Colonic mucosa (tissue), 4 donors: ENCODE measurements around the gene NEFH. TPM values are rescaled to one million over a fixed set of nuclear protein-coding genes. Genes with fewer than 3 reads are reported as not detected.
A peak's percentile ranks its signal among the peaks of the same experiment; 100 is the strongest.

Experiments used
- DNase-seq: peaks from one replicate; pipeline ENCODE4 v3.0.0-alpha.2; 2020
- H3K27ac ChIP-seq: fragments of 200-600 bp; one replicate; pipeline ENCODE4 v1.8.0; 2021
- H3K27me3 ChIP-seq: fragments of 200-600 bp; one replicate; pipeline ENCODE4 v1.8.0; 2021
- H3K36me3 ChIP-seq: fragments of 200-600 bp; one replicate; pipeline ENCODE4 v1.8.0; 2021
- H3K4me1 ChIP-seq: fragments of 200-600 bp; one replicate; pipeline ENCODE4 v1.8.0; 2021; ENCODE audit warnings: mild to moderate bottlenecking
- H3K4me3 ChIP-seq: fragments of 200-600 bp; one replicate; pipeline ENCODE4 v1.8.0; 2021
- H3K9ac ChIP-seq, 2 donors: one replicate each; pipeline ENCODE4 v1.7.0; 2013; ENCODE audit warnings: control low read depth in 2 of 2, low read depth in 2 of 2, low read length in 2 of 2
- H3K9me3 ChIP-seq: fragments of 200-600 bp; one replicate; pipeline ENCODE4 v1.8.0; 2021
- intact Hi-C: fragments of 100-400 bp; cut with DNase I; formaldehyde crosslinking; loops from one replicate; pipeline ENCODE4 v1.14.1; 2022
- total RNA-seq, 2 donors: library from RNA; stranded (reverse); fragmentation: NEBNext Ultra II Directional in 1 of 2; extraction: Animal tissue kit (Norgen Biotek cat#: 25700) in 1 of 2; gene quantifications; one replicate each; pipeline ENCODE4 v1.2.1, GENCODE V29; 2021
- TF ChIP-seq, protein P1 (sequence below): fragments of 200-600 bp; IDR thresholded peaks from one replicate; pipeline ENCODE4 v1.8.0; 2022; ENCODE audit warnings: antibody characterized with exemption, mild to moderate bottlenecking
- donor health status: healthy.
- donor health status: DM: no; HTN: no; CAD: no.
- donor health status: DM: no; HTN: no; CAD: no.

Gene NEFH
- total RNA-seq, 2 donors from 2014 or later = 0.42 TPM

- Histone ChIP-seq H3K9me3 (no peaks in the 10 kb centered on the region), H3K27me3 (no peaks in the 10 kb centered on the region), H3K27ac (no peak overlapping the region), H3K36me3 (no peaks in the 10 kb centered on the region), H3K4me3 (no peak overlapping the region), H3K9ac (no peak overlapping the region), H3K4me1 (no peaks in the 10 kb centered on the region)
- peak; percentile 24 for DNase-seq
- TF ChIP-seq, protein P1, sequence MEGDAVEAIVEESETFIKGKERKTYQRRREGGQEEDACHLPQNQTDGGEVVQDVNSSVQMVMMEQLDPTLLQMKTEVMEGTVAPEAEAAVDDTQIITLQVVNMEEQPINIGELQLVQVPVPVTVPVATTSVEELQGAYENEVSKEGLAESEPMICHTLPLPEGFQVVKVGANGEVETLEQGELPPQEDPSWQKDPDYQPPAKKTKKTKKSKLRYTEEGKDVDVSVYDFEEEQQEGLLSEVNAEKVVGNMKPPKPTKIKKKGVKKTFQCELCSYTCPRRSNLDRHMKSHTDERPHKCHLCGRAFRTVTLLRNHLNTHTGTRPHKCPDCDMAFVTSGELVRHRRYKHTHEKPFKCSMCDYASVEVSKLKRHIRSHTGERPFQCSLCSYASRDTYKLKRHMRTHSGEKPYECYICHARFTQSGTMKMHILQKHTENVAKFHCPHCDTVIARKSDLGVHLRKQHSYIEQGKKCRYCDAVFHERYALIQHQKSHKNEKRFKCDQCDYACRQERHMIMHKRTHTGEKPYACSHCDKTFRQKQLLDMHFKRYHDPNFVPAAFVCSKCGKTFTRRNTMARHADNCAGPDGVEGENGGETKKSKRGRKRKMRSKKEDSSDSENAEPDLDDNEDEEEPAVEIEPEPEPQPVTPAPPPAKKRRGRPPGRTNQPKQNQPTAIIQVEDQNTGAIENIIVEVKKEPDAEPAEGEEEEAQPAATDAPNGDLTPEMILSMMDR = no peak
- intact Hi-C loops = no loop called here
These were observed 22.3 kb upstream of the NEFH start for GRCh38 chr22:29457730-29458129.

- TF ChIP-seq, protein P1 = no peak
These were observed 21.5 kb upstream of the NEFH start for GRCh38 chr22:29458551-29458950.

GRCh38 chr22:29459773-29460172 is 20.2 kb upstream of the NEFH start:
- intact Hi-C loops = no loop called here
- no peak overlapping the region for H3K27ac ChIP-seq
- no peak overlapping the region for H3K4me3 ChIP-seq
- H3K4me1 ChIP-seq = no peaks in the 10 kb centered on the region
- H3K9ac ChIP-seq = no peak overlapping the region
- no peak for DNase-seq
- no peaks in the 10 kb centered on the region for H3K9me3 ChIP-seq
- no peaks in the 10 kb centered on the region for H3K27me3 ChIP-seq
- TF ChIP-seq, protein P1 = no peak
- no peaks in the 10 kb centered on the region for H3K36me3 ChIP-seq

More at GRCh38 chr22:29458551-29458950, 21.5 kb upstream of the NEFH start:
- H3K9me3 ChIP-seq = no peaks in the 10 kb centered on the region
- H3K4me3 ChIP-seq = no peak overlapping the region
- DNase-seq = no peak
- H3K27ac ChIP-seq = no peak overlapping the region
- H3K27me3 ChIP-seq = no peaks in the 10 kb centered on the region
- H3K4me1 ChIP-seq = no peaks in the 10 kb centered on the region
- no peak overlapping the region for H3K9ac ChIP-seq
- H3K36me3 ChIP-seq = no peaks in the 10 kb centered on the region
- intact Hi-C loops = no loop called here

DNA sequence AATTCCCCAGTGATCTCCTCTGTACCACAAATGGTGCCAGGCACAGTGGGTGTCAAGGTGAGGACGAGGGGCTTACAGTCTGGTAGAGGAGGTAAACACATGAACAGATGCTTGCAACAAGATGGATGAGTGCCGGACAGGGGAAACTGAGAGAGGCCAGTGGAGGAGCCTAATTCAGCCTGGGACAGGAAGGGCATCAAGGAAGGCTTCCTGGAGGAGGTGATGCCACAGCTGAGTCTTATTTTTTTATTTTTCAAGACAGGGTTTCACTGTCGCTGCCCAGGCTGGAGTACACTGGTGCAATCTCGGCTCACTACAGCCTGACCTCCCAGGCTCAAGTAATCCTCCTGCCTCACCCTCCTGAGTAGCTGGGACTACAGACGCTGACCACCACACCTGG is 18.8 kb upstream of the NEFH start:
- DNase-seq = no peak
- H3K27me3 ChIP-seq = no peaks in the 10 kb centered on the region
- H3K9me3 ChIP-seq = no peaks in the 10 kb centered on the region
- H3K4me1 ChIP-seq = no peaks in the 10 kb centered on the region
- no peaks in the 10 kb centered on the region for H3K36me3 ChIP-seq
- TF ChIP-seq, protein P1 = no peak
- H3K9ac ChIP-seq = no peak overlapping the region
- no peak overlapping the region for H3K4me3 ChIP-seq
- no peak overlapping the region for H3K27ac ChIP-seq
- intact Hi-C loops = no loop called here

GRCh38 chr22:29463629-29464028 is 16.4 kb upstream of the NEFH start:
- no peak overlapping the region for H3K9ac ChIP-seq
- no peak for DNase-seq
- no peaks in the 10 kb centered on the region for H3K36me3 ChIP-seq
- H3K27me3 ChIP-seq = no peaks in the 10 kb centered on the region
- TF ChIP-seq, protein P1 = no peak
- H3K4me1 ChIP-seq = no peaks in the 10 kb centered on the region
- H3K9me3 ChIP-seq = no peaks in the 10 kb centered on the region
- no peak overlapping the region for H3K4me3 ChIP-seq
- no peak overlapping the region for H3K27ac ChIP-seq
- intact Hi-C loops = no loop called here

DNA sequence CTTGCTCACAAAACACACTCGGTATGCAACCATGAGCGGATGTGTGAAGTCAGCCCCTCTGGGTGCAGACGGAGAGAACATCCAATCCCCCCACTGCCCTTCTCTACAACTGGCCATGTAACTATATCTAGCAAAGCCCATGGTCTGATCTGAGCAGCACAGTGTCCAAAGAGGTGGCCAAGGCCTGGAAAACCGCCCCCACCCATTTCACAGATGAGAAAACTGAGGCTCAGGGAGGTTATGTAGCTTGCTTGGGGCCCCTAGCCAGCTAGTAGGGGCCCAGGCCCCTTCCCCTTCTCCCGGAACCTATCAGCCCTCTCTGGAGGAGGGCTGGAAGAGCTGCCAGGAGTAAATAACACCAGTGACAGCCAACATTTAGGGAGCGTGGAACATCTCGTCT is 15.4 kb upstream of the NEFH start:
- Histone ChIP-seq H3K9ac (no peak overlapping the region), H3K4me1 (no peaks in the 10 kb centered on the region), H3K36me3 (no peaks in the 10 kb centered on the region), H3K9me3 (no peaks in the 10 kb centered on the region), H3K4me3 (no peak overlapping the region), H3K27ac (no peak overlapping the region), H3K27me3 (no peaks in the 10 kb centered on the region)
- TF ChIP-seq, protein P1 = no peak
- intact Hi-C loops = no loop called here
- DNase-seq = no peak
